RWPE2 (cell line): ENCODE measurements around the gene DROSHA.

Experiments
- ATAC-seq: fragments of 200-7000 bp; cut with Tn5 transposase; 3 replicates; pipeline ENCODE4 v1.9.1; 2021; ENCODE audit warnings: low read depth
- DNase-seq: peaks from one replicate; pipeline ENCODE4 v3.0.0-alpha.2; 2020; ENCODE audit warnings: low spot score
- H3K27ac ChIP-seq: fragments of 450-650 bp; 2 replicates; pipeline ENCODE4 v1.5.1; 2017; ENCODE audit warnings: mild to moderate bottlenecking; ENCODE audit not compliant: poor library complexity, severe bottlenecking
- H3K27me3 ChIP-seq: fragments of 250-450 bp; sonication (Bioruptor Pico); 2 replicates; pipeline ENCODE4 v1.5.1; 2021; ENCODE audit warnings: mild to moderate bottlenecking, moderate library complexity; ENCODE audit not compliant: insufficient read depth, poor library complexity, severe bottlenecking
- H3K36me3 ChIP-seq: fragments of 250-450 bp; sonication (Bioruptor Pico); 2 replicates; pipeline ENCODE4 v1.5.1; 2020; ENCODE audit warnings: low read depth, mild to moderate bottlenecking, moderate library complexity
- H3K4me1 ChIP-seq: fragments of 250-450 bp; sonication (Bioruptor Pico); 2 replicates; pipeline ENCODE4 v1.5.1; 2021; ENCODE audit warnings: mild to moderate bottlenecking, moderate library complexity; ENCODE audit not compliant: insufficient read depth, poor library complexity, severe bottlenecking
- H3K4me3 ChIP-seq: fragments of 250-450 bp; sonication (Bioruptor Pico); 2 replicates; pipeline ENCODE4 v1.5.1; 2021; ENCODE audit warnings: mild to moderate bottlenecking, moderate library complexity; ENCODE audit not compliant: severe bottlenecking
- H3K9me3 ChIP-seq: fragments of 250-450 bp; sonication (Bioruptor Pico); 2 replicates; pipeline ENCODE4 v1.5.1; 2021; ENCODE audit warnings: mild to moderate bottlenecking, moderate library complexity; ENCODE audit not compliant: severe bottlenecking
- CTCF ChIP-seq: fragments of 450-650 bp; IDR thresholded peaks from one replicate; pipeline ENCODE4 v1.5.1; 2017; ENCODE audit warnings: mild to moderate bottlenecking, moderate library complexity; ENCODE audit not compliant: poor library complexity, severe bottlenecking

Gene DROSHA

GRCh38 chr5:31355337-31355736, 176.6 kb downstream of the DROSHA start:
- peaks cover 5% of the 10 kb centered on the region for H3K27me3 ChIP-seq
- no peak for ATAC-seq
- no peak overlapping the region for H3K4me3 ChIP-seq
- H3K36me3 ChIP-seq = no peaks in the 10 kb centered on the region
- no peak for DNase-seq
- no peaks in the 10 kb centered on the region for H3K4me1 ChIP-seq
- no peak for TF ChIP-seq CTCF
- H3K27ac ChIP-seq = no peak overlapping the region
- H3K9me3 ChIP-seq = no peaks in the 10 kb centered on the region
